HepG2 (cell line): ENCODE data around the gene SFMBT1. TPM values are rescaled to one million over a fixed set of nuclear protein-coding genes. Genes with fewer than 3 reads are reported as not detected.

Experiments
- ATAC-seq: fragments of 200-7000 bp; cut with Tn5 transposase; 3 replicates; pipeline ENCODE4 v1.9.1; 2020; ENCODE audit warnings: mild to moderate bottlenecking, moderate library complexity
- BruUV-seq: library from RNA; stranded (reverse); fragments of 400-500 nt; replicated peaks from 2 replicates; lab custom pipeline; 2021; lab: Mats Ljungman, UMichigan
- CTCF ChIA-PET: fragments of 300-600 bp; formaldehyde crosslinking; extraction: SDS; loops from one replicate; lab custom pipeline; 2021; ENCODE audit warnings: low total read pairs, inconsistent platforms, low intra/inter-chr PET ratio; lab: Yijun Ruan, JAX
- POLR2A ChIA-PET: fragments of 350-600 bp; sonication (Branson Sonifier 250); formaldehyde crosslinking; loops from one replicate; lab custom pipeline; 2020; ENCODE audit warnings: antibody characterized with exemption, inconsistent platforms; lab: Yijun Ruan, JAX
- DNase-seq: peaks from one replicate; pipeline ENCODE4 v3.0.0-alpha.2; 2015; ENCODE audit warnings: low spot score
- FAIRE-seq: peaks from 3 replicates; lab custom pipeline; 2011; peaks lifted over from hg19 to GRCh38; lab: Jason Lieb, UNC
- H2AFZ ChIP-seq: one replicate; pipeline ENCODE4 v1.6.1; 2011; ENCODE audit warnings: low read length, inconsistent platforms
- H3K27ac ChIP-seq: fragments of 300-600 bp; 3 replicates; pipeline ENCODE4 v1.8.0; 2011; ENCODE audit warnings: mixed run types, mild to moderate bottlenecking, mixed read lengths, low read length, inconsistent platforms; ENCODE audit not compliant: insufficient read depth; ENCODE audit errors: extremely low read length
- H3K27me3 ChIP-seq, 2 experiments: fragments of 200-600 bp in 1 of 2; 2 replicates in 1 of 2; 3 replicates in 1 of 2; pipeline versions ENCODE4 v1.6.0 to v1.8.0; 2011; ENCODE audit warnings: low read length in 2 of 2, mild to moderate bottlenecking in 2 of 2, moderate library complexity in 2 of 2, inconsistent platforms in 1 of 2; ENCODE audit not compliant: insufficient read depth in 2 of 2, control insufficient read depth in 1 of 2
- H3K36me3 ChIP-seq, 2 experiments: fragments of 200-600 bp in 1 of 2; replicated peaks in 1 of 2; 2 replicates in 1 of 2; 3 replicates in 1 of 2; pipeline versions ENCODE4 v1.5.1 to v1.8.0; 2011; ENCODE audit warnings: low read length in 2 of 2, inconsistent platforms in 1 of 2; ENCODE audit not compliant: insufficient read depth in 2 of 2, control insufficient read depth in 1 of 2
- H3K4me1 ChIP-seq: 2 replicates; pipeline ENCODE4 v1.5.1; 2012; ENCODE audit warnings: low read length, inconsistent platforms; ENCODE audit not compliant: insufficient read depth
- H3K4me2 ChIP-seq: 2 replicates; pipeline ENCODE4 v1.6.0; 2011; ENCODE audit warnings: low read depth, low read length, inconsistent platforms
- H3K4me3 ChIP-seq, 3 experiments: fragments of 200-600 bp in 1 of 3; sonication (generic), shearing (Covaris generic) in 1 of 3; replicated peaks in 1 of 3; 2 replicates each; pipeline ENCODE4 v1.5.1; 2011 to 2016; ENCODE audit warnings: low read length in 3 of 3, inconsistent platforms in 2 of 3, low read depth in 2 of 3, mild to moderate bottlenecking in 2 of 3, control low read depth in 1 of 3, mixed read lengths in 1 of 3; ENCODE audit not compliant: insufficient read depth in 1 of 3
- H3K79me2 ChIP-seq: one replicate; pipeline ENCODE4 v1.6.1; 2011; ENCODE audit warnings: low read length, inconsistent platforms; ENCODE audit not compliant: insufficient read depth
- H3K9ac ChIP-seq: 2 replicates; pipeline ENCODE4 v1.6.0; 2011; ENCODE audit warnings: mild to moderate bottlenecking, low read depth, low read length, inconsistent platforms; ENCODE audit not compliant: insufficient read depth
- H3K9me3 ChIP-seq: 2 replicates; pipeline ENCODE4 v1.5.1; 2012; ENCODE audit warnings: mild to moderate bottlenecking, low read length
- H4K20me1 ChIP-seq: 2 replicates; pipeline ENCODE4 v1.6.0; 2011; ENCODE audit warnings: inconsistent platforms, mild to moderate bottlenecking, low read length, moderate library complexity; ENCODE audit not compliant: insufficient read depth
- DPF2 ChIP-seq: sonication (generic); formaldehyde crosslinking; IDR thresholded peaks from 2 replicates; pipeline ENCODE4 v1.4.0; 2020; ENCODE audit warnings: mild to moderate bottlenecking, low read depth, missing genetic modification reagents, borderline replicate concordance
- JUN ChIP-seq: sonication (generic); formaldehyde crosslinking; IDR thresholded peaks from 2 replicates; pipeline ENCODE4 v1.4.0; 2020; ENCODE audit warnings: mild to moderate bottlenecking, missing genetic modification reagents
- KDM2A ChIP-seq: sonication (generic); formaldehyde crosslinking; IDR thresholded peaks from 2 replicates; pipeline ENCODE4 v1.4.0; 2020; ENCODE audit warnings: low read depth, missing genetic modification reagents, borderline replicate concordance
- KLF12 ChIP-seq: sonication (generic); formaldehyde crosslinking; IDR thresholded peaks from 2 replicates; pipeline ENCODE4 v1.4.0; 2020; ENCODE audit warnings: missing genetic modification reagents, borderline replicate concordance
- PCBP1 ChIP-seq: fragments of 200-400 bp; formaldehyde crosslinking; IDR thresholded peaks from 2 replicates; pipeline ENCODE4 v1.6.1; 2017; ENCODE audit warnings: mild to moderate bottlenecking, low read depth, low read length, borderline replicate concordance
- RFXANK ChIP-seq: IDR thresholded peaks from 2 replicates; pipeline ENCODE4 v1.6.1; 2016
- SMYD3 ChIP-seq: sonication (generic); formaldehyde crosslinking; IDR thresholded peaks from 2 replicates; pipeline ENCODE4 v1.8.1; 2023; ENCODE audit warnings: mild to moderate bottlenecking, missing genetic modification reagents
- ZMAT3 ChIP-seq: sonication (generic); formaldehyde crosslinking; conservative IDR thresholded peaks from 2 replicates; pipeline ENCODE4 v1.7.0; 2021; ENCODE audit warnings: missing genetic modification reagents
- ZNF225 ChIP-seq: sonication (generic); formaldehyde crosslinking; IDR thresholded peaks from 2 replicates; pipeline ENCODE4 v1.4.0; 2020; ENCODE audit warnings: mild to moderate bottlenecking, missing genetic modification reagents
- ZNF503 ChIP-seq: sonication (generic); formaldehyde crosslinking; IDR thresholded peaks from 2 replicates; pipeline ENCODE4 v1.4.0; 2020; ENCODE audit warnings: missing genetic modification reagents
- ZNF784 ChIP-seq: sonication (generic); formaldehyde crosslinking; IDR thresholded peaks from 2 replicates; pipeline ENCODE4 v1.5.1; 2020; ENCODE audit warnings: missing genetic modification reagents, mild to moderate bottlenecking, borderline replicate concordance
- ZSCAN25 ChIP-seq: sonication (generic); formaldehyde crosslinking; IDR thresholded peaks from 2 replicates; pipeline ENCODE4 v1.8.0; 2022; ENCODE audit warnings: mild to moderate bottlenecking, missing genetic modification reagents
- WGBS: methylation state at CpG from one replicate; pipeline ENCODE4 v1.1.6; 2017; ENCODE audit warnings: low lambda C conversion rate; 5-methylcytosine and 5-hydroxymethylcytosine counted together
- in situ Hi-C: cut with HindIII; loops from 2 replicates; pipeline ENCODE4 v1.10.0; 2017; ENCODE audit warnings: low pct_unique_long_range_greater_than_20kb; ENCODE audit not compliant: extremely low pct_ligation_motif_present
- intact Hi-C: fragments of 100-400 bp; cut with micrococcal nuclease; formaldehyde crosslinking; loops from one replicate; pipeline ENCODE4 v1.10.0; 2022; ENCODE audit not compliant: unreplicated experiment
- polyA plus RNA-seq, 8 experiments: library from polyadenylated mRNA; depleted of rRNA in 3 of 8; stranded (reverse) in 7 of 8; unstranded in 1 of 8; fragments of >200 nt; fragmentation: Illumina TruSeq in 4 of 8; extraction: Trizol in 4 of 8; gene quantifications; 2 replicates each; pipeline versions ENCODE4 v1.2.1 to v1.2.3, GENCODE V29; 2011 to 2016; ENCODE audit warnings: low read depth in 4 of 8, missing spikeins in 1 of 8, mixed read lengths in 1 of 8; ENCODE audit not compliant: insufficient read depth in 1 of 8
- total RNA-seq, 5 experiments: library from RNA; depleted of rRNA; stranded (reverse); fragments of >200 nt; fragmentation: Illumina TruSeq; extraction: Trizol; gene quantifications; 2 replicates each; pipeline ENCODE4 v1.2.3, GENCODE V29; 2016; ENCODE audit warnings: low read depth in 1 of 5
- TF ChIP-seq, protein P1 (sequence below): sonication (generic); formaldehyde crosslinking; IDR thresholded peaks from 2 replicates; pipeline ENCODE4 v1.5.1; 2020; ENCODE audit warnings: mild to moderate bottlenecking, missing genetic modification reagents, moderate library complexity

Gene SFMBT1
- total and polyA plus RNA-seq, 2 of the 13 experiments (the other 11 are each of a cell fraction or from before 2014, with no cell fraction given): 3.8 to 12.8 TPM

GRCh38 chr3:52859686-52860423, 186.0 kb downstream of the SFMBT1 start (continued):
- TF ChIP-seq, protein P1, sequence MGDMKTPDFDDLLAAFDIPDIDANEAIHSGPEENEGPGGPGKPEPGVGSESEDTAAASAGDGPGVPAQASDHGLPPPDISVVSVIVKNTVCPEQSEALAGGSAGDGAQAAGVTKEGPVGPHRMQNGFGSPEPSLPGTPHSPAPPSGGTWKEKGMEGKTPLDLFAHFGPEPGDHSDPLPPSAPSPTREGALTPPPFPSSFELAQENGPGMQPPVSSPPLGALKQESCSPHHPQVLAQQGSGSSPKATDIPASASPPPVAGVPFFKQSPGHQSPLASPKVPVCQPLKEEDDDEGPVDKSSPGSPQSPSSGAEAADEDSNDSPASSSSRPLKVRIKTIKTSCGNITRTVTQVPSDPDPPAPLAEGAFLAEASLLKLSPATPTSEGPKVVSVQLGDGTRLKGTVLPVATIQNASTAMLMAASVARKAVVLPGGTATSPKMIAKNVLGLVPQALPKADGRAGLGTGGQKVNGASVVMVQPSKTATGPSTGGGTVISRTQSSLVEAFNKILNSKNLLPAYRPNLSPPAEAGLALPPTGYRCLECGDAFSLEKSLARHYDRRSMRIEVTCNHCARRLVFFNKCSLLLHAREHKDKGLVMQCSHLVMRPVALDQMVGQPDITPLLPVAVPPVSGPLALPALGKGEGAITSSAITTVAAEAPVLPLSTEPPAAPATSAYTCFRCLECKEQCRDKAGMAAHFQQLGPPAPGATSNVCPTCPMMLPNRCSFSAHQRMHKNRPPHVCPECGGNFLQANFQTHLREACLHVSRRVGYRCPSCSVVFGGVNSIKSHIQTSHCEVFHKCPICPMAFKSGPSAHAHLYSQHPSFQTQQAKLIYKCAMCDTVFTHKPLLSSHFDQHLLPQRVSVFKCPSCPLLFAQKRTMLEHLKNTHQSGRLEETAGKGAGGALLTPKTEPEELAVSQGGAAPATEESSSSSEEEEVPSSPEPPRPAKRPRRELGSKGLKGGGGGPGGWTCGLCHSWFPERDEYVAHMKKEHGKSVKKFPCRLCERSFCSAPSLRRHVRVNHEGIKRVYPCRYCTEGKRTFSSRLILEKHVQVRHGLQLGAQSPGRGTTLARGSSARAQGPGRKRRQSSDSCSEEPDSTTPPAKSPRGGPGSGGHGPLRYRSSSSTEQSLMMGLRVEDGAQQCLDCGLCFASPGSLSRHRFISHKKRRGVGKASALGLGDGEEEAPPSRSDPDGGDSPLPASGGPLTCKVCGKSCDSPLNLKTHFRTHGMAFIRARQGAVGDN (CRISPR knock-in tag): no peak
- TF ChIP-seq JUN (CRISPR knock-in tag): no peak
- no peak for TF ChIP-seq RFXANK (CRISPR knock-in tag)
- no peak for TF ChIP-seq ZSCAN25 (CRISPR knock-in tag)
- TF ChIP-seq DPF2 (CRISPR knock-in tag): no peak

DNA sequence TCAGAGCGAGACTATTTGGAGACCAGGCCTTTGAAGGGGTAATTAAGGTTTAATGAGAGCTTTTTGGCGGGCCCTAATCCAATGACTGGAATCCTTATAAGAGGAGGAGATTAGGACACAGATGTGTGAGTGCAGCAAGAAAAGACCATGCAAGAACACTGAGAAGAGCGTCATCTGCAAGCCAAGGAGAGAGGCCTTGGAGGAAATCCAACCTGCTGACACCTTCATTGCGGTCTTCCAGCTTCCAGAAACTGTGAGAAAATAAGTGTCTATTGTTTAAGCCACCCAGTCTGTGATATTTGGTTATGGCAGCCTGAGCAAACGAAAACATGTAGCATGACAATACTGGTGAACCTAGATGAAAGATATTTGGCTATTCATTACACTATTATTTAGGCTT, 188.0 kb downstream of the SFMBT1 start:
- Histone ChIP-seq H3K9me3 (no peaks in the 10 kb centered on the region), H3K27ac (no peak overlapping the region), H3K4me2 (no peak overlapping the region), H3K79me2 (no peaks in the 10 kb centered on the region), H3K36me3 (no peaks in the 10 kb centered on the region), H4K20me1 (no peaks in the 10 kb centered on the region), H3K27me3 (no peaks in the 10 kb centered on the region), H3K9ac (no peak overlapping the region), H2AFZ (no peak overlapping the region), H3K4me1 (no peaks in the 10 kb centered on the region), H3K4me3 (no peak overlapping the region)
- 93% methylated on average over 5 of the region's 5 CpGs for WGBS
- in situ Hi-C loops (loop anchor here (10.0 kb wide), 1 partner anchor 77 kb away; no protein-coding TSS in a partner anchor), intact Hi-C loops (no loop called here)
- no peak for DNase-seq
- TF ChIP-seq SMYD3 (no peak), ZNF503 (CRISPR knock-in tag) (no peak), ZNF225 (no peak), ZNF784 (no peak), ZMAT3 (CRISPR knock-in tag) (no peak), KDM2A (CRISPR knock-in tag) (no peak), PCBP1 (no peak), KLF12 (CRISPR knock-in tag) (no peak)
- ATAC-seq: no peak
- CTCF ChIA-PET: no interaction called here
- no peak for FAIRE-seq
- BruUV-seq: no TSS peak
- POLR2A ChIA-PET: no interaction called here
